ENCODE data around the gene CHST10. TPM values are rescaled to one million over a fixed set of nuclear protein-coding genes. Genes with fewer than 3 reads are reported as not detected.
"Not testable (repeated sequence)": the region's sequence is repeated elsewhere in the genome, so short reads cannot be mapped to it uniquely, and the experiment has no call there.

Gene CHST10
- total RNA-seq, 1 experiment from 2014 or later, result 16.2 TPM

DNA sequence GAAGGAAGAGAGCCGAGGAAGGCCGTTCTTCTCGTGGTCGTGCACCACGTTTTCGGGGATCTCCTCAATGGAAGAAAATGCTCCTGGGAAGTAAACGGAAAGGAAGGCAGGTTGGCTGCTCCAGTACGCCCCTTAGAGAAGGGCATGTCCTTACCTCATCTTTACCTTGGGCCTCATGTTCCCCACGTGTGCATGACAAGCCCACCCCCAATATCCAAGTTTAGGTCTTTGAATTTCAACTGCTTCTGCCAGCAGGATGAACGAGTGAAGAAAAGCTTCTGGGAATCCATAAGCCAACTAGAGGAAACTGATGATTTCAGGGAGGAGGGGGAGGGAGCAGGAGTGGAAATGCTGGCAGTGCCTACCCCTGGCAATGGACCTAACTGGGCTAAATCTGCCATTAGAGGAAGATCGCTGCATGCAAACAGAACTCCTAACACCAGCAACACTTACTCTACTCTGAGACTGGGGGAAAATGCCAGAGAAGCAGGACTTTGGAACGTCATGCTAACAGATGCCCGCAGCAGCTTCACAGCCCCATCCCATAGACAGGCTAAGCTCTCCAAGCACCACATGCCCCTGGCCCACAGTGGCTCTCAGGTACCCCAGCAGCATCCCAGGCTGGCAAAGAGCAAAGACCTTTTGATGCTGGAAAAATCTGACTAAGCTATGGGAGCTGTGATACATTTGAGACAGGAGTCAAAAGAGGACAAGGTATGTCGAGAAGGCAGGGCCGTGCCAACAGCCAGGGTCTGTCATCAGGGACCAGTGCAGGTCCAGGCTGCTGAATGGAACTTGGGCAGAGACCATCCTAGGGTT is 21.7 kb downstream of the CHST10 start:
- DNase-seq (ENCODE audit: extremely low read depth, low read depth), result no peak

GRCh38 chr2:100394111-100394641 is 23.3 kb downstream of the CHST10 start:
- DNase-seq (ENCODE audit: extremely low read depth, low read depth), result no peak

DNA sequence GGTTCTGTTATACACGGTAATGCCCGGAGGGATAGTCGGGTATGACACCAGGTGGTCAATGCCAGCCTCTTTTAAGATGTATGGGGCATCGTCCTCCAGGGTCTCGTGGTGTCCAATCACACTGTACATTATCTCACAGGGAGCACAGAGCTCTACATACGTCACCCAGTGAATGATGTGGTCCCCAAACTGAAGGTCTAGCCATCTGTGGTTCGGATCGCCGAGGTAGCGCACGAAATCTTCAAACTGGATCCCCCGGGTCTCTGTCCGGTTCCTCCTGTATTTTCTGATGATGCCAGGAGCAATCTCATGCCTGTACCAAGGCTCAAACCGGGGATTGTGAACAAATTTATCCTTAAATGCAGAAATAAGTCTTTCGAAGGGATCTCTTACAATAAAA is 24.1 kb downstream of the CHST10 start:
- no peak for DNase-seq (ENCODE audit: extremely low read depth, low read depth)

GRCh38 chr2:100392715-100393114 is 24.8 kb downstream of the CHST10 start:
- no peak for DNase-seq (ENCODE audit: extremely low read depth, low read depth)

DNA sequence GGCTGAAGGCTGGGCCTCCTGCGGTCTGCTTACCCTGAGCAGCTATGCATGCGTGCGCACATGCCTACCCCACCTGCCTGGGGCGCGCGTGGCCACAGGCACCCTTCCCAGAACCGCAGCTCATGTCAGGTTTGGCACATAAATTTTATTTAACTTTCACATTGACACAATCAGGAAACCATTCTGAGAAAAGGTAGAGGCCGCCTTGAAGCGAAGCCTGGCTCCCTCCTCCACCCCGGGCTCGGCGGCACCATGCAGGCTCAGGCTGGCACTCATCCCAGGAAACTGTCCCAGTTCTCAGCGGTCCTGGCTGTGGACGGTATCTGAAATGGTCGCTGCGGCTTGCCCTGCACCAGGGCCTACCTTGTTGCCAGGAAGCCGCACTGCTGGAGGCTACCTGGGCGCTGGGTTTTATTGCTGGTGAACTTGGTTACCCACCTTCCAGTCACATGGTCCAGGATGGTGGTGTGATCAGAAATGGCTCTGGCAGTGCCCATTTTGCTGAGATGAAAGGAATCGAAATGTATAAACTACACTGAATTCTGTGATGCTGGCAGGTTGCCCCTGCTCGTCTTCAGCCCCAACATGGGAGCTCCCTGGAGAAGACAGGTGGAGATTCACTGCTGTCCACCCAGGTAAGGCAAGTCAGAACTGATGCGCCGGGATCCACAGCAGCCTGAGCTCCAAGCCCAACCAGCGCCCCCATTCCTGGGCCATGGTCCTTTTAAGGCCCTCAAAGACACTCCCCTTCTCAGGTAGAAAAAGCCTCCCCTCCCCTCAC is 25.5 kb downstream of the CHST10 start:
- no peak for DNase-seq (ENCODE audit: extremely low read depth, low read depth)

DNA sequence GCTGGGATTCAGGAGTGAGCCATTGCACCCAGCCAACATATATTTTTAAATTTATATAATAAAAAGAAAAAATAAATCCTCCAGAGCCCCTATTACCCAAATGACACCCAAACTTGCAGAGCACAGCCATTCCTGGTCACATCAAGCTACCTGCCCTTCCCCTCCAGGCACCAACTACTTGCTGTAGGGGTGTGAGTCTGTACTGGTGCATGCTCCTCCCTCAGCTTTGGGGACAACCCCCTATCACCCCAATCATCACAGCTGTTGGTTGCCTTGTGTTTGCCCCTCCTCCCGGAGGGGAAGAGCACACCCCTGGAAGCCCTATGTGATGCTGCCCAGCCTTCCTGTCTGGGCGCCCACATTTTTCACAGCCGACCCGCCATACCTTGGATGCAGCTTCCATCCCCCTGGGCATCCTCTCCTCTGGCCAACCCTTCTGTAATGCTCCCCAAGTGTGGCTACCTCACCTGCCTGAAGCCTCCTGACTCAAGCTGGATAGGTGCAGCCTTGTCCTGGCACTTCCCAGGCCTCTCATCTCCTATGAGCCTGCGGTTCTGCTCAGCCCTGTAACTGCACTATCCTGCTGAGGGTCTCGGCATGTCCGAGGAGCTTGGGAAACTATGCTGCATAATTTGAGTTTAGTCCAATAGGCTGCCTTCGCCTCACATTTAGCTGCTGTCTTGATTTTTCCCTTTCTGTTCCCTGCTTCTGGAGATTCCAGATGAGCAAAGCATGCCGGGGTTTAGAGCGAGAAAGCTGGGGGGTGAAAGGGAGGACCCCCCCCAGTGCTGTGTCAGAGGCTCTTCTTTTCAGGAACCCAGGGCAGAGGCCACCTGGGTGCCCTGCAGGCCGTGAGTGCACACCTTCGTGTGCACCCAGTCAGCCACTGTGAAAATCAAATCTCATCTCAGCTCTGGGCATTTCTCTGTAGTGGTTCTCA is 27.2 kb downstream of the CHST10 start:
- DNase-seq (ENCODE audit: extremely low read depth, low read depth), result no peak

DNA sequence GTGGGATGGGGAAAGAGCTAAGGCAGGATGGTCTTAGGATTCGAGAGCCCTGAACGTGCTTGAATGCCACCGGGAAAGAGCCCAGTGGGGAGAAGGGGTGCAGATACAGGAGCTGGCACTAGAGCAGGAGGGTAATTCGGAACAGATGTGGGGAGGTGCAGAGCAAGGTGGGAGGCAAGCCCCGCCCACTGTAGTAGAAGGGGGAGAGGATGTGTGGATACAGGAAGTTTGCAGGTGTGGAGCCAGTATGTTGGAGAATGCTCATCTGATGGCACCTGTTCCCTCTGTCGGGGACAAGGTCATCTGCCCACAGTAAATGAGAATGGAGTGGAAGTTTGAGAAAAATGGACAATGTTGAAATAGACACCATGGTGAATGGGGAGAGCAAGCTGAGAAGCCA is 28.8 kb downstream of the CHST10 start:
- no peak for DNase-seq (ENCODE audit: extremely low read depth, low read depth)

DNA sequence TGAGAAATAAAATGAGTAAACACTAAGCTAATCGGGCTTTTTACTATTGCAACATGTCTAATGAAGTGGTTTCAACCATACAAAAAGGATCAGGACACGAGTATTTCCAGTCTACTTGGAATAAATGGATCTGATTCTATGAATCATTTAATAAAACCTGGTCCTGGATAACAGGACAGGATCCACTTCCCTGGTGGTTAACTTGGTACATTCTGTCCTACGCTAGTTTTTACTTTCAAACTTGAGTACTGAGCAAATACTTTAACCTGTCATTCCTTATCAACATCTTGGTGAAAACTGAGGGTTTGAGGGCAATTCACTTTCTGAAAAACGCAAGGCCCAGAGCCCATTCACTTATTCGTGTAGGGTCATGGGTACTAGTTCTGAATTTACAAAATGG is 33.5 kb downstream of the CHST10 start:
- DNase-seq (ENCODE audit: extremely low read depth, low read depth), result no peak

- no peak for DNase-seq (ENCODE audit: extremely low read depth, low read depth)
These were observed 34.2 kb downstream of the CHST10 start for GRCh38 chr2:100383306-100383705.

GRCh38 chr2:100381240-100381639 is 36.2 kb downstream of the CHST10 start:
- peak; percentile 65 for DNase-seq (ENCODE audit: extremely low read depth, low read depth)

DNA sequence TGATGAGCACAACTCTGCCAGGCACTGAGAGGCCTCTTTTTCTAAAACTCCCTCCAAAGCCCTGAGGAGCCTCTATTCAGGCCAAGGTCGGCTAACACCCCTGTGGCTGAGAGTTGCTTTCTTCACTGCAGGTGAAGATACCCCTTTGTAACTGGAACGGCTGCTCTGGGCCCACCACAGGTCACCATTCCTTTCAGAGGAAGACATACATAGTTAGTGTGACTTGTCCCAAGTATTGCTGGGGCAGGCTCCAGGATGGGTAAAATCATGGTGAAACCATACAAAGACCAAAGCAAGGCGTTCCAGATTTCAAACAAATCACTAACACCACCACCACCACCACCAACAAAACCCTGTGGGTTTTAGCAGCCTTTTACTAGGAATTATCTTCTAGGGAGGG is 36.8 kb downstream of the CHST10 start:
- no peak for DNase-seq (ENCODE audit: extremely low read depth, low read depth)

DNA sequence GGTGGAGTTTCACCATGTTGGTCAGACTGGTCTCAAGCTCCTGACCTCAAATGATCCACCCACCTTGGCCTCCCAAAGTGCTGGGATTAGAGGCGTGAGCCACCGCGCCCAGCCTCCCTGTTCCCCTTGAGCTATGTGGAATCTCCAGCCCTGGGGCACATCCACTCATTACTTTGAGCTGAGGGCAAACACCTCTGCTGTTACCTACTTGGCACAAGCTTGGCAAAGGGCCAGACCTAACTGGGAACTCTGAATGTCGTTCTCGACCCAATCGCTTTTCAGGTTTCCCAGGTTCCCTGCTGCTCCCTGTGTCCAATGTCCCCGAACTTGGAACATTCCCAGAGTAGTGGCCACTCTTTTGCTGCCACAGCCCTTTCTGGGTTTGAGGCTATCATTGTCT is 40.6 kb downstream of the CHST10 start:
- no peak for DNase-seq (ENCODE audit: extremely low read depth, low read depth)

GRCh38 chr2:100367163-100367562 is 50.3 kb downstream of the CHST10 start:
- no peak for DNase-seq (ENCODE audit: extremely low read depth, low read depth)

GRCh38 chr2:100365434-100365833 is 52.0 kb downstream of the CHST10 start:
- DNase-seq (ENCODE audit: extremely low read depth, low read depth), result no peak

GRCh38 chr2:100362269-100362668 is 55.2 kb downstream of the CHST10 start:
- not testable (repeated sequence) for DNase-seq (ENCODE audit: extremely low read depth, low read depth)

DNA sequence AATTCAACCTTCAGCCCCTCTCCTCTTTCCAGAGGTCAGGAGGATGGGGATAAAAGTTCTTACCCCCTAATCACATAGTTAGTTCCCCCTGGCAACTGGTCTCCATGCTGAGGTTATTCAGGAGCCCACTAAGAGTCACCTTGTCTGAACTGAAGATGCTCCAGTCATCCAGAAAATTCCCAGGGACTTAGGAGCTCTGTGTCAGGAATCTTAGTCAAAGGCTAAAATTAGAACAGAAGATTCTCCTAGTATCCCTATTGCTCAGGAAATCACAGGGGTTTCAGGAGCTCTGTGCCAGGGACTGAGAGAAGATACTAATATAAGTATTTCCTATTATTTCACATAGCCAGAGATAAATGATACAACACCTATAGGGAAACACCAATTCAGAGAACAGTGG is 57.9 kb downstream of the CHST10 start:
- DNase-seq (ENCODE audit: extremely low read depth, low read depth), result no peak

- no peak for DNase-seq (ENCODE audit: extremely low read depth, low read depth)
These were observed 58.9 kb downstream of the CHST10 start for GRCh38 chr2:100358554-100358953.

- DNase-seq (ENCODE audit: extremely low read depth, low read depth), result no peak
These were observed 64.9 kb downstream of the CHST10 start for GRCh38 chr2:100352521-100352920.

DNA sequence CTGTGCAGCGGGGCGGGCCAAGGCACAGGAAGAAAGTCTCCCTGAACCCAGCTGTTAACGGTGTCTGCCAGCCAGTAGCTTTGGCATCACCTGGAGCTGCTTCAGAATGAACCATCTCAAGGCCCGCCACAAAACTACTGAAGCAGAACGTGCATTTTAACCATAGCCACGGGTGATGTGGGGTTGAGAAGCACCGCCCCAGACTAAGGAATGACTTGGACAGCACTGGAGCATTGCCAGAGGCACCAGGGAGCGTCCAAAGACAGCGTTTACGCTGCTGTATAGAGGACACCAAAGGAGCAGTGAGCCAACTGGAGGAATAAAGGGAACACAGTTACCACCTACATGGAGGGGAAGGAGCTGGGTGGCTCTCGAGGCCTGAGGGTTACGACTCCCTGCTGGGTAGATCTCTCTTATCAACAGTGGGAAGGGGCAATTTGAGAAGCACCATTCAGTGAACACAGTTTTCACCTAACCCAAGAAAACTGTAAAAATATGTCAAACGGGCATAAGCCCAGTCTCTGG is 66.7 kb downstream of the CHST10 start:
- no peak for DNase-seq (ENCODE audit: extremely low read depth, low read depth)

DNA sequence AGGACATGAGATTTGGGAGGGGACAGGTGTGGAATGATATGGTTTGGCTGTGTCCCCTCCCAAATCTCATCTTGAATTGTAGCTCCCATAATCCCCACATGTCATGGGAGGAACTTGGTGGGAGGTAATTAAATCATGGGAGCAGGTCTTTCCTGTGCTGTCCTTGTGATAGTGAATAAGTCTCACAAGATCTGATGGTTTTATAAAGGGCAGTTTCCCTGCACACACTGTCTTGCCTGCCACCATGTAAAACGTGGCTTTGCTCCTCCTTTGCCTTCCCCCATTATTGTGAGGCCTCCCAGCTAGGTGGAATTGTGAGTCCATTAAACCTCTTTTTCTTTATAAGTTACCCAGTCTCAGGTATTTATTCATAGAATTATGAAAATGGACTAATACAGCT is 72.3 kb downstream of the CHST10 start:
- not testable (repeated sequence) for DNase-seq (ENCODE audit: extremely low read depth, low read depth)
